ENCODE results near the gene JPH2. TPM values are rescaled to one million over a fixed set of nuclear protein-coding genes. Genes with fewer than 3 reads are reported as not detected.

The JPH2 gene
- total RNA-seq, 1 donor from 2014 or later: not detected

GRCh38 chr20:44166008-44166407, 21.0 kb downstream of the JPH2 start:
- intact Hi-C loops (cut with micrococcal nuclease): no loop called here

GRCh38 chr20:44160133-44160532, 26.9 kb downstream of the JPH2 start:
- intact Hi-C loops (cut with micrococcal nuclease): no loop called here

GRCh38 chr20:44159711-44160110, 27.3 kb downstream of the JPH2 start:
- intact Hi-C loops (cut with micrococcal nuclease): no loop called here

- intact Hi-C loops (cut with micrococcal nuclease): no loop called here
Observed at GRCh38 chr20:44159125-44159524, 27.9 kb downstream of the JPH2 start.

GRCh38 chr20:44157061-44157460, 29.9 kb downstream of the JPH2 start:
- intact Hi-C loops (cut with micrococcal nuclease): no loop called here

- intact Hi-C loops (cut with micrococcal nuclease): no loop called here
Observed at GRCh38 chr20:44154521-44155001, 32.4 kb downstream of the JPH2 start.

- intact Hi-C loops (cut with micrococcal nuclease): no loop called here
Observed at GRCh38 chr20:44153636-44154043, 33.3 kb downstream of the JPH2 start.

- intact Hi-C loops (cut with micrococcal nuclease): no loop called here
Observed at GRCh38 chr20:44151621-44152416, 35.2 kb downstream of the JPH2 start.

GRCh38 chr20:44146272-44146671, 40.7 kb downstream of the JPH2 start:
- intact Hi-C loops (cut with micrococcal nuclease): no loop called here

- intact Hi-C loops (cut with micrococcal nuclease): no loop called here
Observed at GRCh38 chr20:44145131-44145775, 41.7 kb downstream of the JPH2 start.

- intact Hi-C loops (cut with micrococcal nuclease): no loop called here
Observed at GRCh38 chr20:44143936-44144335, 43.1 kb downstream of the JPH2 start.

GRCh38 chr20:44142413-44142812, 44.6 kb downstream of the JPH2 start:
- intact Hi-C loops (cut with micrococcal nuclease): no loop called here

- intact Hi-C loops (cut with micrococcal nuclease): no loop called here
Observed at GRCh38 chr20:44141873-44142272, 45.1 kb downstream of the JPH2 start.

GRCh38 chr20:44138867-44139266, 48.1 kb downstream of the JPH2 start:
- intact Hi-C loops (cut with micrococcal nuclease): loop anchor here (5.0 kb wide), 1 partner anchor 53 kb away; no protein-coding TSS in a partner anchor

GRCh38 chr20:44137266-44137801, 49.7 kb downstream of the JPH2 start:
- intact Hi-C loops (cut with micrococcal nuclease): loop anchor here (5.0 kb wide), 1 partner anchor 55 kb away; no protein-coding TSS in a partner anchor

GRCh38 chr20:44136579-44137265, 50.3 kb downstream of the JPH2 start:
- intact Hi-C loops (cut with micrococcal nuclease): loop anchor here (5.0 kb wide), 1 partner anchor 56 kb away; no protein-coding TSS in a partner anchor

GRCh38 chr20:44135417-44136204, 51.4 kb downstream of the JPH2 start:
- intact Hi-C loops (cut with micrococcal nuclease): loop anchor here (5.0 kb wide), 1 partner anchor 57 kb away; no protein-coding TSS in a partner anchor

GRCh38 chr20:44135012-44135412, 52.0 kb downstream of the JPH2 start:
- intact Hi-C loops (cut with micrococcal nuclease): loop anchor here (5.0 kb wide), 1 partner anchor 57 kb away; no protein-coding TSS in a partner anchor

GRCh38 chr20:44133424-44133823, 53.6 kb downstream of the JPH2 start:
- intact Hi-C loops (cut with micrococcal nuclease): no loop called here

GRCh38 chr20:44131704-44132103, 55.3 kb downstream of the JPH2 start:
- intact Hi-C loops (cut with micrococcal nuclease): no loop called here
